ENCODE results near the gene TNS3.

The TNS3 gene

GRCh38 chr7:47323904-47324303, 258.0 kb downstream of the TNS3 start:
- Histone ChIP-seq H3K27me3 (ENCODE audit: insufficient read depth, low read length) (no peaks in the 10 kb centered on the region), H3K36me3 (ENCODE audit: insufficient read depth, low read length) (peaks cover 5% of the 10 kb centered on the region), H2AFZ (ENCODE audit: low read depth, low read length) (no peak overlapping the region), H3K9me3 (ENCODE audit: low read length) (peaks cover 8% of the 10 kb centered on the region), H3K4me3 (ENCODE audit: low read length) (no peak overlapping the region), H3K4me1 (ENCODE audit: insufficient read depth, low read length) (peaks cover 27% of the 10 kb centered on the region)

GRCh38 chr7:47322731-47323130, 259.2 kb downstream of the TNS3 start:
- no peak overlapping the region for H3K4me3 ChIP-seq (ENCODE audit: low read length)

GRCh38 chr7:47320296-47320695, 261.6 kb downstream of the TNS3 start:
- H3K27me3 ChIP-seq (ENCODE audit: insufficient read depth, low read length) = no peaks in the 10 kb centered on the region
- no peak overlapping the region for H3K4me3 ChIP-seq (ENCODE audit: low read length)
- peaks cover 5% of the 10 kb centered on the region for H3K36me3 ChIP-seq (ENCODE audit: insufficient read depth, low read length)
- H3K9me3 ChIP-seq (ENCODE audit: low read length) = peaks cover 8% of the 10 kb centered on the region
- peaks cover 11% of the 10 kb centered on the region for H3K4me1 ChIP-seq (ENCODE audit: insufficient read depth, low read length)
- H2AFZ ChIP-seq (ENCODE audit: low read depth, low read length) = no peak overlapping the region

More at GRCh38 chr7:47322731-47323130, 259.2 kb downstream of the TNS3 start:
- H3K27me3 ChIP-seq (ENCODE audit: insufficient read depth, low read length) = no peaks in the 10 kb centered on the region
- H3K4me1 ChIP-seq (ENCODE audit: insufficient read depth, low read length) = peaks cover 17% of the 10 kb centered on the region
- H3K9me3 ChIP-seq (ENCODE audit: low read length) = peaks cover 8% of the 10 kb centered on the region
- no peak overlapping the region for H2AFZ ChIP-seq (ENCODE audit: low read depth, low read length)
- H3K36me3 ChIP-seq (ENCODE audit: insufficient read depth, low read length) = peaks cover 5% of the 10 kb centered on the region

GRCh38 chr7:47318395-47319182, 263.3 kb downstream of the TNS3 start:
- peaks cover 14% of the 10 kb centered on the region for H3K4me1 ChIP-seq (ENCODE audit: insufficient read depth, low read length)
- H3K27me3 ChIP-seq (ENCODE audit: insufficient read depth, low read length) = no peaks in the 10 kb centered on the region
- H2AFZ ChIP-seq (ENCODE audit: low read depth, low read length) = no peak overlapping the region
- H3K36me3 ChIP-seq (ENCODE audit: insufficient read depth, low read length) = peaks cover 5% of the 10 kb centered on the region
- peaks cover 8% of the 10 kb centered on the region for H3K9me3 ChIP-seq (ENCODE audit: low read length)
- no peak overlapping the region for H3K4me3 ChIP-seq (ENCODE audit: low read length)

- Histone ChIP-seq H3K4me3 (ENCODE audit: low read length) (no peak overlapping the region), H2AFZ (ENCODE audit: low read depth, low read length) (no peak overlapping the region), H3K9me3 (ENCODE audit: low read length) (peaks cover 6% of the 10 kb centered on the region), H3K4me1 (ENCODE audit: insufficient read depth, low read length) (peaks cover 14% of the 10 kb centered on the region), H3K27me3 (ENCODE audit: insufficient read depth, low read length) (no peaks in the 10 kb centered on the region), H3K36me3 (ENCODE audit: insufficient read depth, low read length) (peaks cover 2% of the 10 kb centered on the region)
These were observed 264.4 kb downstream of the TNS3 start for GRCh38 chr7:47317487-47317886.

GRCh38 chr7:47314728-47315607, 266.9 kb downstream of the TNS3 start:
- Histone ChIP-seq H3K4me3 (ENCODE audit: low read length) (no peak overlapping the region), H3K36me3 (ENCODE audit: insufficient read depth, low read length) (no peaks in the 10 kb centered on the region)

GRCh38 chr7:47314248-47314647, 267.7 kb downstream of the TNS3 start:
- Histone ChIP-seq H3K36me3 (ENCODE audit: insufficient read depth, low read length) (no peaks in the 10 kb centered on the region), H3K9me3 (ENCODE audit: low read length) (no peaks in the 10 kb centered on the region), H3K4me1 (ENCODE audit: insufficient read depth, low read length) (peaks cover 14% of the 10 kb centered on the region), H3K4me3 (ENCODE audit: low read length) (no peak overlapping the region), H2AFZ (ENCODE audit: low read depth, low read length) (no peak overlapping the region), H3K27me3 (ENCODE audit: insufficient read depth, low read length) (no peaks in the 10 kb centered on the region)

More at GRCh38 chr7:47314728-47315607, 266.9 kb downstream of the TNS3 start:
- no peaks in the 10 kb centered on the region for H3K9me3 ChIP-seq (ENCODE audit: low read length)
- H2AFZ ChIP-seq (ENCODE audit: low read depth, low read length) = no peak overlapping the region
- H3K4me1 ChIP-seq (ENCODE audit: insufficient read depth, low read length) = peaks cover 14% of the 10 kb centered on the region
- H3K27me3 ChIP-seq (ENCODE audit: insufficient read depth, low read length) = no peaks in the 10 kb centered on the region

GRCh38 chr7:47313564-47313963, 268.3 kb downstream of the TNS3 start:
- no peaks in the 10 kb centered on the region for H3K36me3 ChIP-seq (ENCODE audit: insufficient read depth, low read length)
- no peak overlapping the region for H2AFZ ChIP-seq (ENCODE audit: low read depth, low read length)
- no peaks in the 10 kb centered on the region for H3K27me3 ChIP-seq (ENCODE audit: insufficient read depth, low read length)
- no peak overlapping the region for H3K4me3 ChIP-seq (ENCODE audit: low read length)
- peaks cover 2% of the 10 kb centered on the region for H3K9me3 ChIP-seq (ENCODE audit: low read length)
- H3K4me1 ChIP-seq (ENCODE audit: insufficient read depth, low read length) = peaks cover 14% of the 10 kb centered on the region

GRCh38 chr7:47311891-47312290, 270.0 kb downstream of the TNS3 start:
- no peaks in the 10 kb centered on the region for H3K27me3 ChIP-seq (ENCODE audit: insufficient read depth, low read length)
- no peaks in the 10 kb centered on the region for H3K36me3 ChIP-seq (ENCODE audit: insufficient read depth, low read length)
- H2AFZ ChIP-seq (ENCODE audit: low read depth, low read length) = no peak overlapping the region
- peaks cover 3% of the 10 kb centered on the region for H3K9me3 ChIP-seq (ENCODE audit: low read length)
- peaks cover 9% of the 10 kb centered on the region for H3K4me1 ChIP-seq (ENCODE audit: insufficient read depth, low read length)
- H3K4me3 ChIP-seq (ENCODE audit: low read length) = no peak overlapping the region

- Histone ChIP-seq H2AFZ (ENCODE audit: low read depth, low read length) (no peak overlapping the region), H3K9me3 (ENCODE audit: low read length) (peaks cover 3% of the 10 kb centered on the region), H3K27me3 (ENCODE audit: insufficient read depth, low read length) (no peaks in the 10 kb centered on the region), H3K36me3 (ENCODE audit: insufficient read depth, low read length) (no peaks in the 10 kb centered on the region), H3K4me3 (ENCODE audit: low read length) (no peak overlapping the region), H3K4me1 (ENCODE audit: insufficient read depth, low read length) (no peaks in the 10 kb centered on the region)
These were observed 271.9 kb downstream of the TNS3 start for GRCh38 chr7:47310020-47310419.

GRCh38 chr7:47308808-47309207, 273.1 kb downstream of the TNS3 start:
- Histone ChIP-seq H2AFZ (ENCODE audit: low read depth, low read length) (no peak overlapping the region), H3K27me3 (ENCODE audit: insufficient read depth, low read length) (no peaks in the 10 kb centered on the region), H3K36me3 (ENCODE audit: insufficient read depth, low read length) (no peaks in the 10 kb centered on the region), H3K9me3 (ENCODE audit: low read length) (peaks cover 3% of the 10 kb centered on the region), H3K4me3 (ENCODE audit: low read length) (no peak overlapping the region), H3K4me1 (ENCODE audit: insufficient read depth, low read length) (no peaks in the 10 kb centered on the region)

- no peaks in the 10 kb centered on the region for H3K4me1 ChIP-seq (ENCODE audit: insufficient read depth, low read length)
- no peaks in the 10 kb centered on the region for H3K27me3 ChIP-seq (ENCODE audit: insufficient read depth, low read length)
- no peak overlapping the region for H2AFZ ChIP-seq (ENCODE audit: low read depth, low read length)
- H3K4me3 ChIP-seq (ENCODE audit: low read length) = no peak overlapping the region
- H3K36me3 ChIP-seq (ENCODE audit: insufficient read depth, low read length) = peaks cover 3% of the 10 kb centered on the region
- peaks cover 3% of the 10 kb centered on the region for H3K9me3 ChIP-seq (ENCODE audit: low read length)
These were observed 274.6 kb downstream of the TNS3 start for GRCh38 chr7:47307311-47307710.
